ENCODE data around the gene CHRNB1.

DNA sequence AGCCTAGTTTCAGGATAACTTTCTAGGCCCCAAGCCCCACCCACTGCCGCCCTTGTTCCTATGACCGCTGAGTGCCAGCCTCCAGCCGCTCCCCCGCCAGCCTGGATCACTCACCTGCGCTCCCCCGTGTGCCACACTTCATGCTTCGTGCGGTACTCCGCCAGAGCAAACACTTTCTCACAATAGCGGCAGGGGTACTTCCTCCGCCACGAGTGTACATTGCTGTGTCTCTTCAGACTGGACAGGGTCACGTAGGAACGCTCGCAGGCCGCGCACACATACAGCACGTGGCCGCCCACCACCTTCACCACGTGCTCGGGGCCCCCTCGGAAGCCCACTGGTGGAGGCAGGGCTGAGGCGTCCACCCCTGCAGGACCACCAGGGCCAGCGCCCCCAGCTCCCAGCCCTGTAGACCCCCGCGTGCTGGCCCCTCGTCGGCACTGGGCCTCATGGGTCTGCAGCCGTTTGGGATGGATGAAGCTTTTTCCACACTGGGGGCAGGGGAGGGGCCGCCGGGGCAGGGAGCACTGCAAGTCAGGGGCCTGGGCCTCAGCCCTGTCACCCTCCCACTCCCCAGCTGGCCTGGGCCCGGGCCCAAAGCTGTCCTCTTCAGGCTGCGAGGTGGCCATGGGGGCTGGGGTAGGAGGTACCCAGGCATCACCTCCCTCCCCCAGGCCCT, 20.9 kb downstream of the CHRNB1 start:
- no peak for TF ChIP-seq EZH2 (IDR thresholded peaks at IDR 0.05; ENCODE audit: low read length)
- TF ChIP-seq, protein P1, sequence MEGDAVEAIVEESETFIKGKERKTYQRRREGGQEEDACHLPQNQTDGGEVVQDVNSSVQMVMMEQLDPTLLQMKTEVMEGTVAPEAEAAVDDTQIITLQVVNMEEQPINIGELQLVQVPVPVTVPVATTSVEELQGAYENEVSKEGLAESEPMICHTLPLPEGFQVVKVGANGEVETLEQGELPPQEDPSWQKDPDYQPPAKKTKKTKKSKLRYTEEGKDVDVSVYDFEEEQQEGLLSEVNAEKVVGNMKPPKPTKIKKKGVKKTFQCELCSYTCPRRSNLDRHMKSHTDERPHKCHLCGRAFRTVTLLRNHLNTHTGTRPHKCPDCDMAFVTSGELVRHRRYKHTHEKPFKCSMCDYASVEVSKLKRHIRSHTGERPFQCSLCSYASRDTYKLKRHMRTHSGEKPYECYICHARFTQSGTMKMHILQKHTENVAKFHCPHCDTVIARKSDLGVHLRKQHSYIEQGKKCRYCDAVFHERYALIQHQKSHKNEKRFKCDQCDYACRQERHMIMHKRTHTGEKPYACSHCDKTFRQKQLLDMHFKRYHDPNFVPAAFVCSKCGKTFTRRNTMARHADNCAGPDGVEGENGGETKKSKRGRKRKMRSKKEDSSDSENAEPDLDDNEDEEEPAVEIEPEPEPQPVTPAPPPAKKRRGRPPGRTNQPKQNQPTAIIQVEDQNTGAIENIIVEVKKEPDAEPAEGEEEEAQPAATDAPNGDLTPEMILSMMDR (optimal IDR thresholded peaks at IDR 0.05 in 1 of 3, IDR thresholded peaks at IDR 0.05 in 1 of 3, conservative IDR thresholded peaks at IDR 0.05 in 1 of 3; ENCODE audit: extremely low read depth in 1 of 3, insufficient read depth in 2 of 3, low read length in 3 of 3) = no peak
